GM12878 (cell line): Measurements from ENCODE around the gene RABL6. TPM values are rescaled to one million over a fixed set of nuclear protein-coding genes. Genes with fewer than 3 reads are reported as not detected.

Experiments
- ATAC-seq: fragments of 200-7000 bp; cut with Tn5 transposase; 3 replicates; pipeline ENCODE4 v1.9.1; 2020; ENCODE audit warnings: mild to moderate bottlenecking, moderate library complexity
- BruUV-seq: library from RNA; stranded (reverse); fragments of 400-500 nt; replicated peaks from 2 replicates; lab custom pipeline; 2021; lab: Mats Ljungman, UMichigan
- CTCF ChIA-PET: fragments of 300-600 bp; sonication (Branson Sonifier 250); formaldehyde crosslinking; extraction: SDS; loops from one replicate; lab custom pipeline; 2021; ENCODE audit warnings: inconsistent platforms; lab: Yijun Ruan, JAX
- POLR2A ChIA-PET: fragments of 350-600 bp; formaldehyde crosslinking; extraction: SDS; loops from one replicate; lab custom pipeline; 2021; ENCODE audit warnings: inconsistent platforms; lab: Charles Lee
- RAD21 ChIA-PET: fragments of 300-600 bp; sonication (Branson Sonifier 250); formaldehyde crosslinking; loops from one replicate; lab custom pipeline; 2023; ENCODE audit warnings: antibody characterized with exemption; ENCODE audit not compliant: unreplicated experiment; lab: Charles Lee
- SMC1A ChIA-PET: fragments of 300-600 bp; sonication (Branson Sonifier 250); formaldehyde crosslinking; loops from one replicate; lab custom pipeline; 2023; ENCODE audit not compliant: unreplicated experiment, uncharacterized antibody; lab: Charles Lee
- DNase-seq: peaks from one replicate; pipeline ENCODE4 v3.0.0-alpha.2; 2011; ENCODE audit warnings: low read depth, low spot score
- FAIRE-seq: peaks from 3 replicates; lab custom pipeline; 2011; peaks lifted over from hg19 to GRCh38; lab: Jason Lieb, UNC
- H2AFZ ChIP-seq: 2 replicates; pipeline ENCODE4 v1.6.0; 2011; ENCODE audit warnings: low read depth, low read length, control low read depth; ENCODE audit not compliant: control insufficient read depth
- H3K27ac ChIP-seq: 2 replicates; pipeline ENCODE4 v1.5.1; 2011; ENCODE audit warnings: control low read depth; ENCODE audit not compliant: control insufficient read depth, insufficient read depth
- H3K27me3 ChIP-seq, 2 experiments: replicated peaks in 1 of 2; 2 replicates each; pipeline versions ENCODE4 v1.6.0 to v1.6.1; 2011; ENCODE audit warnings: low read length in 1 of 2; ENCODE audit not compliant: control insufficient read depth in 2 of 2, insufficient read depth in 2 of 2
- H3K36me3 ChIP-seq, 2 experiments: 2 replicates each; pipeline ENCODE4 v1.5.1; 2011; ENCODE audit warnings: low read length in 1 of 2; ENCODE audit not compliant: control insufficient read depth in 2 of 2, insufficient read depth in 2 of 2
- H3K4me1 ChIP-seq: 2 replicates; pipeline ENCODE4 v1.6.1; 2011; ENCODE audit warnings: mild to moderate bottlenecking, low read length, moderate library complexity, mixed read lengths; ENCODE audit not compliant: control insufficient read depth, insufficient read depth
- H3K4me2 ChIP-seq: 2 replicates; pipeline ENCODE4 v1.6.0; 2011; ENCODE audit warnings: control low read depth; ENCODE audit not compliant: control insufficient read depth, insufficient read depth
- H3K4me3 ChIP-seq: fragments of 200-600 bp; sonication (generic); 2 replicates; pipeline ENCODE4 v1.5.1; 2016
- H3K79me2 ChIP-seq: 2 replicates; pipeline ENCODE4 v1.6.0; 2011; ENCODE audit warnings: low read length; ENCODE audit not compliant: control insufficient read depth, insufficient read depth
- H3K9ac ChIP-seq: 2 replicates; pipeline ENCODE4 v1.8.0; 2011; ENCODE audit warnings: low read length, control low read depth, mixed read lengths; ENCODE audit not compliant: control insufficient read depth, insufficient read depth
- H3K9me3 ChIP-seq: replicated peaks from 3 replicates; pipeline ENCODE4 v1.5.1; 2011; ENCODE audit warnings: mild to moderate bottlenecking, low read length; ENCODE audit not compliant: control insufficient read depth, insufficient read depth
- H4K20me1 ChIP-seq: 2 replicates; pipeline ENCODE4 v1.6.0; 2011; ENCODE audit not compliant: control insufficient read depth, insufficient read depth
- BACH1 ChIP-seq: fragments of 450-650 bp; IDR thresholded peaks from 2 replicates; pipeline ENCODE4 v1.6.1; 2017; ENCODE audit warnings: mild to moderate bottlenecking, borderline replicate concordance
- FOXM1 ChIP-seq: IDR thresholded peaks from 2 replicates; pipeline ENCODE4 v1.6.1; 2012; ENCODE audit warnings: low read depth, mild to moderate bottlenecking, inconsistent platforms, low read length, moderate library complexity
- KAT2A ChIP-seq: conservative IDR thresholded peaks from 2 replicates; pipeline ENCODE4 v1.6.1; 2011; ENCODE audit warnings: low read depth, low read length; ENCODE audit not compliant: control insufficient read depth
- LARP7 ChIP-seq: fragments of 450-650 bp; IDR thresholded peaks from 2 replicates; pipeline ENCODE4 v1.6.1; 2017; ENCODE audit warnings: mild to moderate bottlenecking
- PKNOX1 ChIP-seq: fragments of 450-650 bp; IDR thresholded peaks from 2 replicates; pipeline ENCODE4 v1.6.1; 2016; ENCODE audit warnings: mild to moderate bottlenecking
- RFX5 ChIP-seq: IDR thresholded peaks from 2 replicates; pipeline ENCODE4 v1.6.1; 2011; ENCODE audit warnings: low read depth, low read length, improper control_type of control experiment
- SREBF1 ChIP-seq: IDR thresholded peaks from 2 replicates; pipeline ENCODE4 v1.6.1; 2012; ENCODE audit warnings: mild to moderate bottlenecking, low read length
- SUPT20H ChIP-seq: IDR thresholded peaks from 2 replicates; pipeline ENCODE4 v1.6.1; 2011; ENCODE audit warnings: low read depth, mild to moderate bottlenecking, low read length, moderate library complexity, borderline replicate concordance; ENCODE audit not compliant: control insufficient read depth
- ZBTB4 ChIP-seq: fragments of 450-650 bp; formaldehyde crosslinking; IDR thresholded peaks from 2 replicates; pipeline ENCODE4 v1.4.0; 2022; ENCODE audit warnings: mild to moderate bottlenecking, moderate library complexity
- WGBS: methylation state at CpG from one replicate; pipeline ENCODE4 v1.1.6; 2016; ENCODE audit warnings: low lambda C conversion rate; ENCODE audit not compliant: insufficient replicate concordance, insufficient coverage; ENCODE audit errors: missing lambda C conversion rate; 5-methylcytosine and 5-hydroxymethylcytosine counted together
- in situ Hi-C: fragments of 300-500 bp; cut with MboI; formaldehyde crosslinking; loops from 9 replicates; pipeline ENCODE4 v1.14.3; 2018; ENCODE audit warnings: mixed read lengths
- intact Hi-C: fragments of 100-400 bp; cut with micrococcal nuclease; formaldehyde crosslinking; loops from one replicate; pipeline ENCODE4 v1.14.2; 2022; ENCODE audit not compliant: unreplicated experiment
- polyA plus RNA-seq, 11 experiments: library from polyadenylated mRNA; depleted of rRNA in 4 of 11; unstranded in 6 of 11; stranded (reverse) in 5 of 11; fragments of >200 nt; fragmentation: Nextera tagmentation in 4 of 11; fragmentation: Illumina TruSeq in 1 of 11; extraction: Ambion mirVana in 4 of 11; extraction: Trizol in 1 of 11; gene quantifications; 1 replicate in 1 of 11; 2 replicates in 10 of 11; pipeline versions ENCODE4 v1.2.1 to v1.2.3, GENCODE V29; 2011 to 2016; ENCODE audit warnings: inconsistent platforms in 2 of 11, missing spikeins in 2 of 11, low read depth in 1 of 11
- total RNA-seq, 4 experiments: library from RNA; depleted of rRNA in 3 of 4; stranded (reverse); fragments of >200 nt in 3 of 4; fragmentation: Illumina TruSeq in 1 of 4; extraction: Trizol in 1 of 4; gene quantifications; 2 replicates each; pipeline versions ENCODE4 v1.2.1 to v1.2.3, GENCODE V29; 2013 to 2021

RABL6 gene
- total and polyA plus RNA-seq, 10 of the 15 experiments (the other 5 are each of a cell fraction or from before 2014, with no cell fraction given): 1.4 to 134 (median 42.7) TPM

GRCh38 chr9:136759001-136759400, 48.7 kb upstream of the RABL6 start:
- Histone ChIP-seq H2AFZ (no peak overlapping the region), H3K9ac (no peak overlapping the region), H3K4me2 (no peak overlapping the region), H3K79me2 (no peaks in the 10 kb centered on the region), H3K9me3 (peaks cover 11% of the 10 kb centered on the region; the same call in 2 of the 3 replicates), H3K36me3 (no peaks in the 10 kb centered on the region), H3K4me3 (no peak overlapping the region), H3K4me1 (no peaks in the 10 kb centered on the region), H3K27ac (no peak overlapping the region), H4K20me1 (no peaks in the 10 kb centered on the region), H3K27me3 (0 out of 4 replicates have a peak, but pooled peaks cover 0 to 2% of the 10 kb centered on the region in 2 experiments)
- FAIRE-seq: no peak
- intact Hi-C loops: no loop called here
- 62% methylated on average over 7 of the region's 9 CpGs for WGBS
- SMC1A ChIA-PET: no interaction called here
- POLR2A ChIA-PET: no interaction called here
- RAD21 ChIA-PET: interaction anchor here (0.6 to 0.7 kb wide), 2 partner anchors 31 to 60 kb away, joined by 3 read pairs; no protein-coding TSS in a partner anchor
- ATAC-seq: no peak
- CTCF ChIA-PET: interaction anchor here (0.6 to 2.3 kb wide), 6 partner anchors 17 to 378 kb away, joined by 3 to 8 read pairs (median 4); partner anchors contain the start of gene CCDC183
- no peak for DNase-seq
- TF ChIP-seq SREBF1: no peak
- no TSS peak for BruUV-seq
- in situ Hi-C loops: no loop called here

GRCh38 chr9:136759436-136760325, 48.1 kb upstream of the RABL6 start:
- RAD21 ChIA-PET: no interaction called here

More at GRCh38 chr9:136759436-136760325, 48.1 kb upstream of the RABL6 start:
- Histone ChIP-seq H3K9me3 (peaks cover 11% of the 10 kb centered on the region; the same call in 2 of the 3 replicates), H2AFZ (no peak overlapping the region), H3K9ac (no peak overlapping the region), H3K79me2 (no peaks in the 10 kb centered on the region), H3K4me2 (no peak overlapping the region), H3K27me3 (no peaks in the 10 kb centered on the region), H3K27ac (no peak overlapping the region), H4K20me1 (no peaks in the 10 kb centered on the region), H3K4me1 (no peaks in the 10 kb centered on the region), H3K36me3 (no peaks in the 10 kb centered on the region), H3K4me3 (no peak overlapping the region)
- FAIRE-seq: no peak
- BruUV-seq: no TSS peak
- intact Hi-C loops: no loop called here
- ATAC-seq: no peak
- in situ Hi-C loops: no loop called here
- 36% methylated on average over 24 of the region's 27 CpGs for WGBS
- POLR2A ChIA-PET: no interaction called here
- TF ChIP-seq ZBTB4 (CRISPR knock-in tag) (no peak), SUPT20H (no peak), RFX5 (no peak), KAT2A (no peak), LARP7 (no peak), PKNOX1 (no peak), FOXM1 (no peak), BACH1 (no peak)
- no peak for DNase-seq
- SMC1A ChIA-PET: no interaction called here
- CTCF ChIA-PET: interaction anchor here (0.6 to 2.8 kb wide), 6 partner anchors 18 to 377 kb away, joined by 3 to 16 read pairs (median 3); no protein-coding TSS in a partner anchor
